MM.1S (cell line): ENCODE results near the gene TBL1X.

Experiments used
- DNase-seq: peaks from one replicate; pipeline ENCODE4 v3.0.0-alpha.2; 2015
- H2AFZ ChIP-seq: fragments of 300-600 bp; sonication (generic); 2 replicates; pipeline ENCODE4 v1.6.0; 2016; ENCODE audit warnings: antibody characterized with exemption, low read length
- H3F3A ChIP-seq: fragments of 300-600 bp; sonication (generic); 2 replicates; pipeline ENCODE4 v1.6.1; 2016; ENCODE audit warnings: mild to moderate bottlenecking, antibody characterized with exemption, low read length, moderate library complexity, mixed read lengths; ENCODE audit not compliant: insufficient read depth
- H3K27ac ChIP-seq: fragments of 300-600 bp; sonication (generic); 2 replicates; pipeline ENCODE4 v1.5.1; 2016; ENCODE audit warnings: mild to moderate bottlenecking, low read length
- H3K27me3 ChIP-seq: fragments of 300-600 bp; sonication (generic); replicated peaks from 2 replicates; pipeline ENCODE4 v1.6.0; 2016; ENCODE audit warnings: low read length; ENCODE audit not compliant: insufficient read depth
- H3K36me3 ChIP-seq: fragments of 300-600 bp; sonication (generic); replicated peaks from 2 replicates; pipeline ENCODE4 v1.6.1; 2016; ENCODE audit warnings: mild to moderate bottlenecking, low read length, mixed read lengths; ENCODE audit not compliant: insufficient read depth
- H3K4me1 ChIP-seq: fragments of 300-600 bp; sonication (generic); 2 replicates; pipeline ENCODE4 v1.6.1; 2016; ENCODE audit warnings: low read length, mixed read lengths
- H3K4me2 ChIP-seq: fragments of 300-600 bp; sonication (generic); 2 replicates; pipeline ENCODE4 v1.6.0; 2016; ENCODE audit warnings: low read depth, low read length
- H3K4me3 ChIP-seq: fragments of 300-600 bp; sonication (generic); 2 replicates; pipeline ENCODE4 v1.5.1; 2016; ENCODE audit warnings: low read length, mixed read lengths
- H3K79me2 ChIP-seq: fragments of 300-600 bp; sonication (generic); 2 replicates; pipeline ENCODE4 v1.6.1; 2016; ENCODE audit warnings: mixed run types, low read length, mixed read lengths
- H3K9ac ChIP-seq: fragments of 300-600 bp; sonication (generic); 2 replicates; pipeline ENCODE4 v1.6.1; 2016; ENCODE audit warnings: low read length, mixed read lengths
- H3K9me2 ChIP-seq: fragments of 300-600 bp; sonication (generic); replicated peaks from 2 replicates; pipeline ENCODE4 v1.6.1; 2016; ENCODE audit warnings: mild to moderate bottlenecking, low read length, mixed read lengths; ENCODE audit not compliant: insufficient read depth
- H3K9me3 ChIP-seq: fragments of 300-600 bp; sonication (generic); replicated peaks from 2 replicates; pipeline ENCODE4 v1.6.1; 2016; ENCODE audit warnings: mild to moderate bottlenecking, low read length, mixed read lengths; ENCODE audit not compliant: insufficient read depth
- H4K20me1 ChIP-seq: fragments of 300-600 bp; sonication (generic); 2 replicates; pipeline ENCODE4 v1.6.1; 2016; ENCODE audit warnings: mild to moderate bottlenecking, low read length, moderate library complexity, mixed read lengths; ENCODE audit not compliant: insufficient read depth
- EZH2 ChIP-seq: fragments of 300-600 bp; sonication (generic); optimal IDR thresholded peaks from 2 replicates; pipeline ENCODE3; 2017; ENCODE audit warnings: low read depth, mild to moderate bottlenecking, antibody characterized with exemption, low read length, mixed read lengths
- EZH2phosphoT487 ChIP-seq: fragments of 300-600 bp; sonication (generic); IDR thresholded peaks from 2 replicates; pipeline ENCODE4 v1.6.1; 2018; ENCODE audit warnings: antibody characterized with exemption, low read length
- TF ChIP-seq, protein P1 (sequence below): fragments of 300-600 bp; sonication (generic); IDR thresholded peaks from 2 replicates; pipeline ENCODE4 v1.5.1; 2016; ENCODE audit warnings: antibody characterized with exemption, low read length, mixed read lengths

TBL1X gene

GRCh38 chrX:9542761-9543111 lies 77.9 kb downstream of the TBL1X start:
- H4K20me1 ChIP-seq: no peaks in the 10 kb centered on the region
- H3K4me3 ChIP-seq: no peak overlapping the region
- H2AFZ ChIP-seq: no peak overlapping the region
- no peaks in the 10 kb centered on the region for H3F3A ChIP-seq
- no peaks in the 10 kb centered on the region for H3K4me1 ChIP-seq
- no peak overlapping the region for H3K27ac ChIP-seq
- no peak overlapping the region for H3K4me2 ChIP-seq
- DNase-seq: no peak
- H3K9me2 ChIP-seq: no peaks in the 10 kb centered on the region
- no peak overlapping the region for H3K9ac ChIP-seq
- H3K79me2 ChIP-seq: peaks cover 77% of the 10 kb centered on the region
- no peaks in the 10 kb centered on the region for H3K27me3 ChIP-seq
- TF ChIP-seq EZH2 (no peak), EZH2phosphoT487 (no peak)
- TF ChIP-seq, protein P1, sequence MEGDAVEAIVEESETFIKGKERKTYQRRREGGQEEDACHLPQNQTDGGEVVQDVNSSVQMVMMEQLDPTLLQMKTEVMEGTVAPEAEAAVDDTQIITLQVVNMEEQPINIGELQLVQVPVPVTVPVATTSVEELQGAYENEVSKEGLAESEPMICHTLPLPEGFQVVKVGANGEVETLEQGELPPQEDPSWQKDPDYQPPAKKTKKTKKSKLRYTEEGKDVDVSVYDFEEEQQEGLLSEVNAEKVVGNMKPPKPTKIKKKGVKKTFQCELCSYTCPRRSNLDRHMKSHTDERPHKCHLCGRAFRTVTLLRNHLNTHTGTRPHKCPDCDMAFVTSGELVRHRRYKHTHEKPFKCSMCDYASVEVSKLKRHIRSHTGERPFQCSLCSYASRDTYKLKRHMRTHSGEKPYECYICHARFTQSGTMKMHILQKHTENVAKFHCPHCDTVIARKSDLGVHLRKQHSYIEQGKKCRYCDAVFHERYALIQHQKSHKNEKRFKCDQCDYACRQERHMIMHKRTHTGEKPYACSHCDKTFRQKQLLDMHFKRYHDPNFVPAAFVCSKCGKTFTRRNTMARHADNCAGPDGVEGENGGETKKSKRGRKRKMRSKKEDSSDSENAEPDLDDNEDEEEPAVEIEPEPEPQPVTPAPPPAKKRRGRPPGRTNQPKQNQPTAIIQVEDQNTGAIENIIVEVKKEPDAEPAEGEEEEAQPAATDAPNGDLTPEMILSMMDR: no peak
- H3K36me3 ChIP-seq: no peaks in the 10 kb centered on the region
- no peaks in the 10 kb centered on the region for H3K9me3 ChIP-seq

GRCh38 chrX:9555354-9555753 lies 90.5 kb downstream of the TBL1X start:
- TF ChIP-seq EZH2phosphoT487 (no peak), EZH2 (no peak)
- TF ChIP-seq, protein P1: no peak
- Histone ChIP-seq H3K4me1 (no peaks in the 10 kb centered on the region), H3K4me3 (no peak overlapping the region), H3K9ac (no peak overlapping the region), H3K4me2 (no peak overlapping the region), H3K36me3 (no peaks in the 10 kb centered on the region), H3K9me2 (no peaks in the 10 kb centered on the region), H3K27ac (no peak overlapping the region), H3K9me3 (no peaks in the 10 kb centered on the region), H4K20me1 (no peaks in the 10 kb centered on the region), H2AFZ (no peak overlapping the region), H3F3A (no peaks in the 10 kb centered on the region), H3K79me2 (peaks cover 96% of the 10 kb centered on the region), H3K27me3 (no peaks in the 10 kb centered on the region)
- no peak for DNase-seq

GRCh38 chrX:9557091-9557490 lies 92.2 kb downstream of the TBL1X start:
- no peak overlapping the region for H3K4me2 ChIP-seq
- DNase-seq: no peak
- no peaks in the 10 kb centered on the region for H3K9me3 ChIP-seq
- H4K20me1 ChIP-seq: no peaks in the 10 kb centered on the region
- peaks cover 94% of the 10 kb centered on the region for H3K79me2 ChIP-seq
- H3K9me2 ChIP-seq: no peaks in the 10 kb centered on the region
- H2AFZ ChIP-seq: no peak overlapping the region
- no peak overlapping the region for H3K4me3 ChIP-seq
- no peak overlapping the region for H3K27ac ChIP-seq
- H3K9ac ChIP-seq: no peak overlapping the region
- H3K4me1 ChIP-seq: no peaks in the 10 kb centered on the region
- no peaks in the 10 kb centered on the region for H3F3A ChIP-seq
- no peaks in the 10 kb centered on the region for H3K27me3 ChIP-seq
- no peaks in the 10 kb centered on the region for H3K36me3 ChIP-seq
- TF ChIP-seq EZH2phosphoT487 (no peak), EZH2 (no peak)
- TF ChIP-seq, protein P1: no peak
